HFF-Myc (cell line): ENCODE data around the gene NXPH4.

Experiments used
- DNase-seq: peaks from one replicate; pipeline ENCODE4 v3.0.0-alpha.2; 2011; ENCODE audit warnings: low read depth; ENCODE audit errors: extremely low read depth
- H3K4me3 ChIP-seq: replicated peaks from 2 replicates; pipeline ENCODE4 v1.5.1; 2011; ENCODE audit warnings: low read depth, mild to moderate bottlenecking, control low read depth, low read length
- CTCF ChIP-seq: IDR thresholded peaks from 2 replicates; pipeline ENCODE4 v1.5.1; 2012; ENCODE audit warnings: mild to moderate bottlenecking, low read depth, low read length, control low read depth; ENCODE audit errors: missing control alignments

NXPH4 gene

GRCh38 chr12:57221169-57221917, 4.7 kb downstream of the NXPH4 start:
- no peak for TF ChIP-seq CTCF
- DNase-seq, result no peak
- no peak overlapping the region for H3K4me3 ChIP-seq

DNA sequence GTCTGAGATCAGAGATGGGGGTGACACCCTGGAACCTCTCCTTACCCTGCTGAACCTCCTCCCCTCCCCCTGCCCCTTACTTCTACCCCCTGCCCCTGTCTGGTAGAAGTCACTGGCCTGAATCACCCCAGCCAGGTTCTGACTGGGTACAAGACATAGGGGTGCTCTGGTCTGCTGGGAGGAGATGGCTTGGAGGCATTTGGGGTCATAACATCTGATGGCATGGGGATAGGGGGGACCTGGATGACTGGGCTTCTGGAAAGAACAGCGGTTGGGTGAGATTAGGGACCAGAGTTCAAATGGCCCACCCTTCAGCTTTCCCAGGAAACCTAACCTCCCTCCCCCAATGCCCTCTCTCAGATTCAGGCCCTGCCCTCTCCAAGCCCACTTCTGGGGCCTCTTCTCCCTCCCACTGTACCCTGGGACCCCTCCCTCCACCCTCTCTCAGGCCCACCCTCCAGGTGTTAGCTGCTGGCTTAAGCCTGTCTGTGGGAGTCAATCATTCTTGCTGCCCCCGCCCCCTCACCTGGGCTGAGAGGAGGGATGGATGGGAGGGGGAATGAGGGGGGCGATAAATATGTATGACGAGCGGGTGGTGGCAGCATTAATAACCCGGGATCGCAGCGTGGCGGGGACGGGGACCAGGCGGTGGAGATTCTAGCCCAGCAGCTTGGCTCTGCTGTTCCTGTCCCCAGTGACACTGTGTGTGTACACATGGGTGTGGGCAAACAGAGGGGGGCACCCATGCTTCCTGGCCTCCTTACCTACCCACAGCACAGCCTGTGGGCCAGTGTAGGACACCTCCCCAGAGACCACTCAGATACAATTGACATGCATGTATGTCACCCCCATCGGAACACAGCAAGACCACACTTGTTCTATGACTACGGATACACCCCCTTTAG, 5.9 kb downstream of the NXPH4 start:
- no peak for TF ChIP-seq CTCF
- DNase-seq, result no peak
- no peak overlapping the region for H3K4me3 ChIP-seq

DNA sequence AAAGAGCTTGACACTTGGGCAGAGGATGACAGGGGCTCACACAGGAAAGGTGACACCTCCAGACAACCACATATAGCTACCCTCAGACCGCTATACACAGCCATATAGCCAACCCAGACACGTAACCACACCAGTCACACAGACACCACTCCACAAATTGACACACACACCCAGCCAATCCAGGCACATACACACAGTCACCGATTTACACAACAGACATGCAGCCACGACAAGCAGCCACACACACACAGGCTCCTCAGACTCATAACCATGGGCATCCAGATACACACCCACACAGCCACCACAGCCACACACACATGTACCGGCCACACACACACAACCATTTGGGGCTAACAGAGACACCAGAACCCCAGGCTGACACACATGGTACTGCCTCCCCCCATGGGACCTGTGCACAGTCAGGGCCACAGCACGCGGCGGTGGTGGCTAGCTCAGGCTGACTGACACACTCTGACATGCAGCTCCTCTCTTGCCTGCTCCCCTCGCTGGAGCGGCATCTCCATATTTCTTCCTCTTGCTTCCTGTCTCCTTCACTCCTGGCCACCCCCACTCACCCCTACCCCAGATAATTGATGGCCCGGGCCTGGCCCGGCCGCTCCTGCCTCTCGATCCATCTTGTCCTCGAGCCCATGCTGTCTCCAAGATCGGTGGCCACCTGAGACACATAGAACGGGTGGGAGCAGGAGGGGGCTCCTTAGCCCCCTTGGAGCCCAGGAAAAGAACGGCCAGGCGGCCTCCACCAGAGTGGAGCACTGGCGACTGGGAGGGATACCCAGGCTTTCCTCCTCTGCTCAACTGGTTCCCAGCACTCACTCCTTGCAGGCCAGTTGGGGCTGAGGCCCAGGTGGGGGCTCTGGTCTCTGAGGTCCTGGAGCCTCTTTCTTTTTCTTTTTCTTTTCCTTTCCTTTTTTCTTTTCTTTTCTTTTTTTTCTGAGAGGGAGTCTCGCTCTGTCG, 6.9 kb downstream of the NXPH4 start:
- TF ChIP-seq CTCF, result no peak
- no peak for DNase-seq
- no peak overlapping the region for H3K4me3 ChIP-seq

GRCh38 chr12:57224278-57224972, 7.8 kb downstream of the NXPH4 start:
- no peak for TF ChIP-seq CTCF
- DNase-seq, result no peak
- H3K4me3 ChIP-seq, result no peak overlapping the region

DNA sequence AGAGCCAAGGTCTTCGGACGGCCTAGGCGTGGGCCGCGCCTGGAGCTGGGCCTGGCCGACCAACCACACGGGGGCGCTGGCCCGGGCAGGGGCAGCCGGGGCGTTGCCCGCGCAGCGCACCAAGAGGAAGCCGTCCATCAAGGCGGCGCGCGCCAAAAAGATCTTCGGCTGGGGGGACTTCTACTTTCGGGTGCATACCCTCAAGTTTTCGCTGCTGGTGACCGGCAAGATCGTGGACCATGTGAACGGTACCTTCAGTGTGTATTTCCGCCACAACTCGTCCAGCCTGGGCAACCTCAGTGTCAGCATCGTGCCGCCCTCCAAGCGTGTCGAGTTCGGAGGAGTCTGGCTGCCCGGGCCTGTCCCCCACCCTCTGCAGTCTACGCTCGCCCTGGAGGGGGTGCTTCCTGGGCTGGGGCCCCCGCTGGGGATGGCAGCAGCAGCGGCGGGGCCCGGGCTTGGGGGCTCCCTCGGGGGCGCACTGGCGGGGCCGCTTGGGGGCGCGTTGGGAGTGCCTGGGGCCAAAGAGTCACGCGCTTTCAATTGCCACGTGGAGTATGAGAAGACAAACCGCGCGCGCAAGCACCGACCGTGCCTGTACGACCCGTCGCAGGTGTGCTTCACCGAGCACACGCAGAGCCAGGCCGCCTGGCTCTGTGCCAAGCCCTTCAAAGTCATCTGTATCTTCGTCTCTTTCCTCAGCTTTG, 8.5 kb downstream of the NXPH4 start:
- TF ChIP-seq CTCF, result no peak
- H3K4me3 ChIP-seq, result no peak overlapping the region
- DNase-seq, result no peak
